ENCODE data around the gene TSC1. TPM values are rescaled to one million over a fixed set of nuclear protein-coding genes. Genes with fewer than 3 reads are reported as not detected.

The TSC1 gene
- total RNA-seq, 3 donors from 2014 or later: 34.6 to 53.4 (median 52.3) TPM

- H3K9me3 ChIP-seq: no peaks in the 10 kb centered on the region
- TF ChIP-seq CTCF (IDR thresholded peaks at IDR 0.05): peak; percentile 70
- intact Hi-C loops (cut with DNase I, micrococcal nuclease): no loop called here
- ATAC-seq (peak; percentile 91), DNase-seq (peak in 2 of 3 donors; percentile 61 to 76)
- H3K4me1 ChIP-seq (ENCODE audit: low read depth): no peaks in the 10 kb centered on the region
- no peak overlapping the region for H3K4me3 ChIP-seq
- peaks cover 9% of the 10 kb centered on the region for H3K36me3 ChIP-seq (ENCODE audit: low read depth)
Observed at GRCh38 chr9:132901858-132902831, 42.3 kb downstream of the TSC1 start.

- Histone ChIP-seq H3K36me3 (ENCODE audit: low read depth) (no peaks in the 10 kb centered on the region), H3K4me1 (ENCODE audit: low read depth) (no peaks in the 10 kb centered on the region), H3K9me3 (no peaks in the 10 kb centered on the region), H3K4me3 (no peak overlapping the region)
- no peak for TF ChIP-seq CTCF (IDR thresholded peaks at IDR 0.05)
- ATAC-seq (no peak), DNase-seq (no peak)
- intact Hi-C loops (cut with DNase I, micrococcal nuclease): no loop called here
Observed at GRCh38 chr9:132898051-132898450, 46.4 kb downstream of the TSC1 start.

GRCh38 chr9:132896906-132897305 lies 47.5 kb downstream of the TSC1 start:
- DNase-seq (no peak), ATAC-seq (no peak)
- TF ChIP-seq CTCF (IDR thresholded peaks at IDR 0.05): no peak
- Histone ChIP-seq H3K9me3 (no peaks in the 10 kb centered on the region), H3K4me3 (no peak overlapping the region), H3K4me1 (ENCODE audit: low read depth) (no peaks in the 10 kb centered on the region), H3K36me3 (ENCODE audit: low read depth) (no peaks in the 10 kb centered on the region)
- intact Hi-C loops (cut with DNase I, micrococcal nuclease): no loop called here

- Histone ChIP-seq H3K4me3 (no peak overlapping the region), H3K36me3 (ENCODE audit: low read depth) (no peaks in the 10 kb centered on the region), H3K9me3 (no peaks in the 10 kb centered on the region), H3K4me1 (ENCODE audit: low read depth) (no peaks in the 10 kb centered on the region)
- DNase-seq (no peak), ATAC-seq (no peak)
- no peak for TF ChIP-seq CTCF (IDR thresholded peaks at IDR 0.05)
- intact Hi-C loops (cut with DNase I, micrococcal nuclease): no loop called here
Observed at GRCh38 chr9:132896264-132896663, 48.2 kb downstream of the TSC1 start.

- H3K4me1 ChIP-seq (ENCODE audit: low read depth): no peaks in the 10 kb centered on the region
Observed at GRCh38 chr9:132894862-132895835, 49.3 kb downstream of the TSC1 start.

More at GRCh38 chr9:132894862-132895835, 49.3 kb downstream of the TSC1 start:
- H3K9me3 ChIP-seq: no peaks in the 10 kb centered on the region
- no peak for TF ChIP-seq CTCF (IDR thresholded peaks at IDR 0.05)
- intact Hi-C loops (cut with DNase I, micrococcal nuclease): no loop called here
- no peaks in the 10 kb centered on the region for H3K36me3 ChIP-seq (ENCODE audit: low read depth)
- ATAC-seq (peak; percentile 29), DNase-seq (no peak)
- H3K4me3 ChIP-seq: no peak overlapping the region

Data from mucosa of descending colon (tissue), 3 donors.